ENCODE measurements around the gene CASQ2. TPM values are rescaled to one million over a fixed set of nuclear protein-coding genes. Genes with fewer than 3 reads are reported as not detected.

CASQ2 gene
- not detected for total RNA-seq
- not detected for polyA plus RNA-seq

- H3K4me1 Mint-ChIP-seq, result peaks cover 0 to 3% (median 0%) of the 10 kb centered on the region in 4 donors
- POLR2A ChIA-PET (ENCODE audit: partially characterized antibody), result no interaction called here
- no peaks in the 10 kb centered on the region for H3K36me3 Mint-ChIP-seq
- Histone ChIP-seq H3K27me3 (ENCODE audit: insufficient read depth, low read length) (no peaks in the 10 kb centered on the region), H3K4me3 (ENCODE audit: low read length in 2 of 2) (no peak within 1 kb of the TSS), H3K36me3 (ENCODE audit: insufficient read depth, low read length) (no peaks in the 10 kb centered on the region), H3K27ac (ENCODE audit: low read depth, low read length) (no peak within 1 kb of the TSS), H3K9me3 (ENCODE audit: control insufficient read depth in 1 of 2, low read length in 2 of 2) (no peaks in the 10 kb centered on the region), H3K4me1 (ENCODE audit: insufficient read depth, low read length) (no peaks in the 10 kb centered on the region)
- H3K9me3 Mint-ChIP-seq, result peaks cover 0 to 1% (median 0%) of the 10 kb centered on the region in 8 donors
- CTCF ChIA-PET (ENCODE audit: partially characterized antibody), result no interaction called here
- intact Hi-C loops (cut with micrococcal nuclease), result no loop called here
- H3K27me3 Mint-ChIP-seq, result peaks cover 4 to 12% of the 10 kb centered on the region in 2 donors
- no peak for DNase-seq
- no peak within 1 kb of the TSS for H3K27ac Mint-ChIP-seq
- no peak within 1 kb of the TSS for H3K4me3 Mint-ChIP-seq
Measured at GRCh38 chr1:115768549-115768948, at the start of gene CASQ2. Gene CASQ2, minus strand, starts transcription at chr1:115768714. Its CDS starts 173 bp downstream, at chr1:115768541.

- Mint-ChIP-seq H3K27ac (no peak overlapping the region), H3K27me3 (peaks cover 13 to 18% of the 10 kb centered on the region in 2 donors), H3K36me3 (no peaks in the 10 kb centered on the region), H3K9me3 (no peaks in the 10 kb centered on the region), H3K4me1 (no peaks in the 10 kb centered on the region), H3K4me3 (no peak overlapping the region)
- Histone ChIP-seq H3K27me3 (ENCODE audit: insufficient read depth, low read length) (no peaks in the 10 kb centered on the region), H3K36me3 (ENCODE audit: insufficient read depth, low read length) (no peaks in the 10 kb centered on the region), H3K9me3 (ENCODE audit: control insufficient read depth in 1 of 2, low read length in 2 of 2) (no peaks in the 10 kb centered on the region), H3K4me1 (ENCODE audit: insufficient read depth, low read length) (no peaks in the 10 kb centered on the region), H3K4me3 (ENCODE audit: low read length in 2 of 2) (no peak overlapping the region), H3K27ac (ENCODE audit: low read depth, low read length) (no peak overlapping the region)
- intact Hi-C loops (cut with micrococcal nuclease), result no loop called here
- POLR2A ChIA-PET (ENCODE audit: partially characterized antibody), result no interaction called here
- CTCF ChIA-PET (ENCODE audit: partially characterized antibody), result interaction anchor here (0.7 to 1.8 kb wide), 2 partner anchors 12 to 166 kb away, joined by 3 to 4 read pairs; no protein-coding TSS in a partner anchor
- no peak for DNase-seq
Measured at GRCh38 chr1:115815694-115816093, 47.2 kb upstream of the CASQ2 start.

DNA sequence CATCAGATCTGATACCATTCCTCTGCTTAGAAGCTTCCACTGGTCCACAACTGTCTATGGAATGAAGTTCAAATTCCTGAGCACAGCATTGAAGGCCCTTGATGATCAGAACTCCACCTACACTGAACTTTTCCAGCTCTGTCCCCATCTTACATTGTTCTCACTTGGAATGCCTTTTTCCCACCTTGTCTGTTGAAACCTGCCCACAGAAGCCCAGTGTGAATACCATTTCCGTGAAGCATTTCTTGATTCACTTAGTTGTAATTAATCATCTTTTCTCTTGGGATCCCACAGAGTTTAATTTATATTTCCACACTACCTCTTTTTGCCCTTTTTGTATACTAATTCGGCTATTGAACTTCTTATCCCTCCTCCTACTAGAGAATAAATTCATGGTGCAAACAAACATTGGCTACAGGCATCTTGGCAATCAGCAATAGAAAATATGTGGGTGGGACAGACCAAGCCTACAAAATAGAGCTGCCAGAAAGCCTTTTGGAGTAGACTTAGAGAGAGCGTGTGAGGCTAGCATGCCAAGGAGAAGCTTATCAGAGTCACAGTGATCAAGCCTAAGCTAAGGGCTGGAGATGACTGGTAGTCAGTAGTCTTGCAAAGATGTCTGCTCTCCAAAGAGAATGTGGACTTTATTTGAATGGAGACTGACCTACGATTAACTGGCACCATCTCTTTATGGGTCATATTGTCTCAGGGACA lies 46.3 kb upstream of the CASQ2 start:
- Histone ChIP-seq H3K36me3 (ENCODE audit: insufficient read depth, low read length) (no peaks in the 10 kb centered on the region), H3K4me3 (ENCODE audit: low read length in 2 of 2) (no peak overlapping the region), H3K27me3 (ENCODE audit: insufficient read depth, low read length) (no peaks in the 10 kb centered on the region), H3K27ac (ENCODE audit: low read depth, low read length) (no peak overlapping the region), H3K9me3 (ENCODE audit: control insufficient read depth in 1 of 2, low read length in 2 of 2) (no peaks in the 10 kb centered on the region), H3K4me1 (ENCODE audit: insufficient read depth, low read length) (no peaks in the 10 kb centered on the region)
- Mint-ChIP-seq H3K36me3 (no peaks in the 10 kb centered on the region), H3K27ac (no peak overlapping the region), H3K4me1 (no peaks in the 10 kb centered on the region), H3K4me3 (no peak overlapping the region), H3K9me3 (no peaks in the 10 kb centered on the region), H3K27me3 (peaks cover 13 to 17% of the 10 kb centered on the region in 2 donors)
- ChIA-PET CTCF (ENCODE audit: partially characterized antibody) (interaction anchor here (1.2 to 1.8 kb wide), 2 partner anchors 166 to 167 kb away, joined by 3 to 4 read pairs; no protein-coding TSS in a partner anchor), POLR2A (ENCODE audit: partially characterized antibody) (no interaction called here)
- DNase-seq, result no peak
- intact Hi-C loops (cut with micrococcal nuclease), result no loop called here

DNA sequence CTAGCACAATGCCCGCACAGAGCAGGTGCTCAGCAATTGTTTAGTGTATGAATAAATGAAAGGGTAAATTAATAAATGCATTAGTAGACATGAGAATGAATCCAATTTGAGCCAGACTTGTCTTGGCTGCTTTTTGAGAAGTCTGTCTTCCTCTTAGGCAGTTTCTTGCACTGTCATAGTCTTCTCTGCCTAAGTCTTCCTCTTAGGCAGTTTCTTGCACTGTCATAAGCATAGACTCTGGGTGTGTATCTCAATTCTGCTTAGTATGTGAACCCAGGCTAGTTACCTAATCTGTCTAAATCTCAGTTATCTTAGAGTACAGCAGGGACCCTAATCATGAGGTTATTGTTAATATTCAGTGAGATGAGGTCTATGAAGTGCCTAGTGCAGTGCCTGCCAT lies 45.2 kb upstream of the CASQ2 start:
- Mint-ChIP-seq H3K36me3 (no peaks in the 10 kb centered on the region), H3K4me3 (no peak overlapping the region), H3K27ac (no peak overlapping the region), H3K9me3 (no peaks in the 10 kb centered on the region), H3K4me1 (no peaks in the 10 kb centered on the region), H3K27me3 (peaks cover 11 to 17% of the 10 kb centered on the region in 2 donors)
- Histone ChIP-seq H3K4me3 (ENCODE audit: low read length in 2 of 2) (no peak overlapping the region), H3K27me3 (ENCODE audit: insufficient read depth, low read length) (no peaks in the 10 kb centered on the region), H3K9me3 (ENCODE audit: control insufficient read depth in 1 of 2, low read length in 2 of 2) (no peaks in the 10 kb centered on the region), H3K36me3 (ENCODE audit: insufficient read depth, low read length) (no peaks in the 10 kb centered on the region), H3K4me1 (ENCODE audit: insufficient read depth, low read length) (no peaks in the 10 kb centered on the region), H3K27ac (ENCODE audit: low read depth, low read length) (no peak overlapping the region)
- intact Hi-C loops (cut with micrococcal nuclease), result no loop called here
- no peak for DNase-seq
- POLR2A ChIA-PET (ENCODE audit: partially characterized antibody), result no interaction called here
- CTCF ChIA-PET (ENCODE audit: partially characterized antibody), result interaction anchor here (1.2 to 1.8 kb wide), 2 partner anchors 167 to 168 kb away, joined by 3 to 4 read pairs; no protein-coding TSS in a partner anchor

GRCh38 chr1:115811140-115811828 lies 42.8 kb upstream of the CASQ2 start:
- ChIA-PET POLR2A (ENCODE audit: partially characterized antibody) (no interaction called here), CTCF (ENCODE audit: partially characterized antibody) (interaction anchor here (1.0 to 2.6 kb wide), 4 partner anchors 170 to 209 kb away, joined by 3 to 12 read pairs (median 3); no protein-coding TSS in a partner anchor)
- intact Hi-C loops (cut with micrococcal nuclease), result no loop called here
- Mint-ChIP-seq H3K36me3 (no peaks in the 10 kb centered on the region), H3K9me3 (peaks cover 0 to 3% (median 0%) of the 10 kb centered on the region in 8 donors), H3K4me3 (no peak overlapping the region), H3K4me1 (no peaks in the 10 kb centered on the region), H3K27ac (no peak overlapping the region), H3K27me3 (peaks cover 14 to 21% of the 10 kb centered on the region in 2 donors)
- Histone ChIP-seq H3K9me3 (ENCODE audit: control insufficient read depth in 1 of 2, low read length in 2 of 2) (no peaks in the 10 kb centered on the region), H3K27me3 (ENCODE audit: insufficient read depth, low read length) (no peaks in the 10 kb centered on the region), H3K4me1 (ENCODE audit: insufficient read depth, low read length) (no peaks in the 10 kb centered on the region), H3K4me3 (ENCODE audit: low read length in 2 of 2) (no peak overlapping the region), H3K27ac (ENCODE audit: low read depth, low read length) (no peak overlapping the region), H3K36me3 (ENCODE audit: insufficient read depth, low read length) (no peaks in the 10 kb centered on the region)
- DNase-seq, result no peak

GRCh38 chr1:115810609-115811008 lies 42.1 kb upstream of the CASQ2 start:
- ChIA-PET POLR2A (ENCODE audit: partially characterized antibody) (no interaction called here), CTCF (ENCODE audit: partially characterized antibody) (interaction anchor here (1.0 to 2.6 kb wide), 2 partner anchors 171 to 210 kb away, joined by 3 to 12 read pairs; no protein-coding TSS in a partner anchor)
- no peaks in the 10 kb centered on the region for H3K4me1 Mint-ChIP-seq
- Histone ChIP-seq H3K27ac (ENCODE audit: low read depth, low read length) (no peak overlapping the region), H3K36me3 (ENCODE audit: insufficient read depth, low read length) (no peaks in the 10 kb centered on the region), H3K27me3 (ENCODE audit: insufficient read depth, low read length) (no peaks in the 10 kb centered on the region), H3K4me3 (ENCODE audit: low read length in 2 of 2) (no peak overlapping the region), H3K4me1 (ENCODE audit: insufficient read depth, low read length) (no peaks in the 10 kb centered on the region), H3K9me3 (ENCODE audit: control insufficient read depth in 1 of 2, low read length in 2 of 2) (no peaks in the 10 kb centered on the region)
- H3K9me3 Mint-ChIP-seq, result peaks cover 0 to 3% (median 0%) of the 10 kb centered on the region in 8 donors
- H3K4me3 Mint-ChIP-seq, result no peak overlapping the region
- H3K27ac Mint-ChIP-seq, result no peak overlapping the region
- H3K27me3 Mint-ChIP-seq, result peaks cover 12 to 16% of the 10 kb centered on the region in 2 donors
- H3K36me3 Mint-ChIP-seq, result no peaks in the 10 kb centered on the region
- intact Hi-C loops (cut with micrococcal nuclease), result no loop called here
- DNase-seq, result no peak

DNA sequence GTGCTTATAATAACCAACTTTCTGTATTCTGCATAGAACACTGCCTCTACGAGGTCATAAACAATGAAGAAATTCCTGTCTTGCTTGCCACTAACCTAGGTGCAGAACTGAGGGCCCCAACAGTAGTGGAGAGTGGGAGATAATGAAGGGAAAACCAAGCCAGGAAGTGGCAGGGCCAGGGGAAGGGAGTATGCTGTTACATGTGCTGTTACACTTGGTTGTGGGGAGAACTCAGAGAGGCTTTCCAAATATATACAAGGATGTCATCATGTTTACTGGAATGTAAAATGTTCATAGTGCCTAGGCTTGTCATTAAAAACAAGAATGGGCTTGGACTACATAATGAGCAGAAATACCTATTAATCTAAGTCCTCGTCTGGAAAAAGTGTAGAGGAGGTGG lies 41.3 kb upstream of the CASQ2 start:
- H3K36me3 Mint-ChIP-seq, result no peaks in the 10 kb centered on the region
- Histone ChIP-seq H3K4me3 (ENCODE audit: low read length in 2 of 2) (no peak overlapping the region), H3K27ac (ENCODE audit: low read depth, low read length) (no peak overlapping the region), H3K4me1 (ENCODE audit: insufficient read depth, low read length) (no peaks in the 10 kb centered on the region), H3K9me3 (ENCODE audit: control insufficient read depth in 1 of 2, low read length in 2 of 2) (no peaks in the 10 kb centered on the region), H3K27me3 (ENCODE audit: insufficient read depth, low read length) (no peaks in the 10 kb centered on the region), H3K36me3 (ENCODE audit: insufficient read depth, low read length) (no peaks in the 10 kb centered on the region)
- H3K27me3 Mint-ChIP-seq, result peaks cover 15 to 18% of the 10 kb centered on the region in 2 donors
- H3K4me1 Mint-ChIP-seq, result no peaks in the 10 kb centered on the region
- H3K27ac Mint-ChIP-seq, result no peak overlapping the region
- no peak overlapping the region for H3K4me3 Mint-ChIP-seq
- ChIA-PET CTCF (ENCODE audit: partially characterized antibody) (interaction anchor here (0.9 to 1.4 kb wide), 4 partner anchors 8 to 211 kb away, joined by 3 to 4 read pairs (median 3); no protein-coding TSS in a partner anchor), POLR2A (ENCODE audit: partially characterized antibody) (no interaction called here)
- intact Hi-C loops (cut with micrococcal nuclease), result no loop called here
- H3K9me3 Mint-ChIP-seq, result peaks cover 0 to 3% (median 0%) of the 10 kb centered on the region in 8 donors
- no peak for DNase-seq

Measured in CD4-positive, alpha-beta memory T cell (primary cell).